ENCODE data around the gene GRIA3.

The GRIA3 gene

DNA sequence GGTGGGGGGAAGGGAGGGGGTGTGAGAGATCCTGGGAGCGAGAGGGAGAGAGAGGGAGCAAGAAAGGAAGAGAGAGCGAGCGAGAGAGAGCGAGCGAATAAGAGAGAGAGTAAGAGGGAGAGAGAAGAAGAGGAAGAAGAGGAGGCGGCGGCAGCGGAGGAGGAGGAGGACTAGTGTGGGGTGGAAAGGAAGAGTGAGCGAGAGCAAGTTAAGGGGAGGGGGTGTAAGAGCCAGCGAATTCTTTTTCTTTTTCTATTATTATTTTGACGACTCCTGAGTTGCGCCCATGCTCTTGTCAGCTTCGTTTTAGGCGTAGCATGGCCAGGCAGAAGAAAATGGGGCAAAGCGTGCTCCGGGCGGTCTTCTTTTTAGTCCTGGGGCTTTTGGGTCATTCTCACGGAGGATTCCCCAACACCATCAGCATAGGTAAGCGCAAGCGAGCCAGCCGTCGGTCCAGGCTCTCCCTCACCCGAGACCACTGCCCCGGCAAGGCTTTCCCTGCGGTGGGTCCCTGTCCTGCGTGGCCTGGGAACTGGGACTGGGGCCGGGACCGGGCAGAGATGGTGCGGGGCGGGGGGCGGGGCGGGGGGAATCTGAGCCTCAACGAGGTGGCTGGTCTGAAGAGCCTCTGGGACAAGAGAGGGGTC lies at the start of gene GRIA3:
TSS of gene GRIA3 (plus strand) at position 60 of the 647 bp plus-strand sequence. CDS start at position 318, 258 bp downstream.
- no peak for TF ChIP-seq CTCF (IDR thresholded peaks at IDR 0.05)
- DNase-seq (ENCODE audit: low spot score): no peak
- Histone ChIP-seq H3K27ac (no peak within 1 kb of the TSS), H3K4me3 (peak within 1 kb of the TSS; percentile 72)

DNA sequence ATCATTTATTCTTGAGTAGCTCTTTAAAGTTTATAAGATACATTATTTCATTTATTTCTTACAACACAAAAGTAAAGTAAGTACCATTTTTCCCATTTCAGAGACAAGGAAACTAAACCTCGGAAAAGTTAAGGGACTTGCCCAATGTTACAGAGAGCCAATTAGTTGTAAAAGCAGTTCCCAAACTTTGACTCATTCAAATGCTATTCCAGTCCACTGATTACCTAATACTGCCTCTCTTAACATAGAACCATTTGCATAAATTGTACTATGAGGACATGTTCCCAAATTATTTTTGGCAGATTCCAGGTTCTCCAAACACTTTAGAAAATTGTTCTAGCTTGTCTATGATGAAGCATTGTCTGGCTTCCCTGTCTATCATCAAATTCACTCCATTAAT lies 45.6 kb upstream of the GRIA3 start:
- TF ChIP-seq CTCF (IDR thresholded peaks at IDR 0.05): no peak
- DNase-seq (ENCODE audit: low spot score): no peak
- Histone ChIP-seq H3K4me3 (no peak overlapping the region), H3K27ac (no peak overlapping the region)

DNA sequence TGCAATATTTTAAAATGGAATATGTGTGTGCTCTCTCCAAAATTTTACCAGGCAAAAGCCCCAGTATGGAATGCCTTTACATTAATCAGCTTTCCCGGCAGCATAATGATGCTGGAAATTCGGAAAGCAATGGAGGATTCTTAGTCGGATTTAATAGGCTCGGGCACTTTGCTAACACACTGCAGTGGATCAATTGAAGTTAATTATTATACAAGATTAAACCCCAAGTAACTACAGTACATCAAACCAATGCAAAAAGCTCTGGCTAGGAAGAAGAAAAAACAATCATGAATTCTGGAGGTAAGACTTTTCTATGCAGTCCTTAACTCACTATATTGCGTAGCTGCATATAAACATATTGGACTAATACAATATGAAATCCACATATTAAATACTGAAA lies 43.6 kb upstream of the GRIA3 start:
- Histone ChIP-seq H3K27ac (no peak overlapping the region), H3K4me3 (no peak overlapping the region)
- TF ChIP-seq CTCF (IDR thresholded peaks at IDR 0.05): no peak
- DNase-seq (ENCODE audit: low spot score): no peak

DNA sequence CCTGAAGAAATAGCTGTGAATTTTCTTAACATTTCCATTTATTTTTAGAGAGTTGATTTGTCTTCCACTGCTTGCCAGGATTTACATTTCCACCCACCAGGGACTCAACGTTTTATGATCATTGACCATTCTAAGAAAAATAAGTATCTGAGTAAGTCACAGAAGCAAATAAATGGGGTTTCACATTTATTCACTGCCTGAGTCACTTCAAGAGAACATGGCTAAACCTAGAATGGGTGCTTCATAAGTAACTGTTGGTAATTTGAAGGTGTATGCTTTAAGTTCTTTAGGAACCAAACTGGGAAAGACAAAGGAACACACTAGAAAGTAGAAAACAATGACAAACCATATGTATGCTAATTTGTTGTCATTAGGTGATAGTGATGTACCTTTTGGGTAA lies 43.2 kb upstream of the GRIA3 start:
- no peak for DNase-seq (ENCODE audit: low spot score)
- H3K4me3 ChIP-seq: no peak overlapping the region
- no peak for TF ChIP-seq CTCF (IDR thresholded peaks at IDR 0.05)
- H3K27ac ChIP-seq: no peak overlapping the region

- DNase-seq (ENCODE audit: low spot score): no peak
- H3K27ac ChIP-seq: no peak overlapping the region
- TF ChIP-seq CTCF (IDR thresholded peaks at IDR 0.05): no peak
- H3K4me3 ChIP-seq: no peak overlapping the region
These were observed 30.2 kb upstream of the GRIA3 start for GRCh38 chrX:123153846-123154335.

DNA sequence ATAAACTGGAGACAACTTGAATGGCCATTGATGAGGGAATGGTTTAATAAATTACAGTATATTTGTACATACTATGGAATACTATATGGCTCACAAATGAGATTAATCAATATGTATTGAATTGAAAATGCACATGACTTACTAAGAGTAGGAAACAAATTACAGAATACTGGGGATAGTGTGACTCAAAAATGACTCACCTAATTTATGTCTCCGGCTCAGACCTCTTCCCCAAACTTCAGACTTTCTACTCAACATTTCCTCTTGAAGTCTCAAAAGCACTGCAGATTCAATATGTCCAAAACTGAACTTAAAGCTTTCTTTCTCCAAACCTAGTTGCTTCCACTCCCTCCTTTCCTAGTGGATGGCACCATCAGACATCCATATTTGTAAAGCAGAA lies 28.8 kb upstream of the GRIA3 start:
- Histone ChIP-seq H3K4me3 (no peak overlapping the region), H3K27ac (no peak overlapping the region)
- no peak for TF ChIP-seq CTCF (IDR thresholded peaks at IDR 0.05)
- DNase-seq (ENCODE audit: low spot score): no peak

DNA sequence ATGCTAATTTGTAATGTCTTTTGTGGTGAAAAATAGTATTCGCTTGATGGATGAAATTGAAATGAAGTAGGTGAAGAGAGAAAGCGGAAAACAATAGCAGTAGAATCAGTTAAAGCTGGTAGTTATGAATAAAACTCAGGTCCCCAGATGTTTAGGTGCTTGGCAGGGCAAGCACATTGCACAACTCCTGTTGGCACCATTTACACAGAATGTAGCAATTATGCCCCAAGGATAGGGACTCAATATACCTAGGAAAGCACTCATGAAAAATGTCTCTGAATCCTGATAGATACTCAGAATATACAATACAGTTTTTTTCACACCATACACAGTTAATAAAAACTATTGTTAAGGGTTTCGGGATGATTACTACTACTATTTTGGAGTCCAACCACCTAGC lies 26.5 kb upstream of the GRIA3 start:
- Histone ChIP-seq H3K4me3 (no peak overlapping the region), H3K27ac (no peak overlapping the region)
- no peak for DNase-seq (ENCODE audit: low spot score)
- TF ChIP-seq CTCF (IDR thresholded peaks at IDR 0.05): no peak
